Measurements from ENCODE around the gene FTO. TPM values are rescaled to one million over a fixed set of nuclear protein-coding genes. Genes with fewer than 3 reads are reported as not detected.

Gene FTO
- polyA plus RNA-seq, 2 of the 4 experiments (the other 2 are of a cell fraction) = 48.7 to 101 TPM

DNA sequence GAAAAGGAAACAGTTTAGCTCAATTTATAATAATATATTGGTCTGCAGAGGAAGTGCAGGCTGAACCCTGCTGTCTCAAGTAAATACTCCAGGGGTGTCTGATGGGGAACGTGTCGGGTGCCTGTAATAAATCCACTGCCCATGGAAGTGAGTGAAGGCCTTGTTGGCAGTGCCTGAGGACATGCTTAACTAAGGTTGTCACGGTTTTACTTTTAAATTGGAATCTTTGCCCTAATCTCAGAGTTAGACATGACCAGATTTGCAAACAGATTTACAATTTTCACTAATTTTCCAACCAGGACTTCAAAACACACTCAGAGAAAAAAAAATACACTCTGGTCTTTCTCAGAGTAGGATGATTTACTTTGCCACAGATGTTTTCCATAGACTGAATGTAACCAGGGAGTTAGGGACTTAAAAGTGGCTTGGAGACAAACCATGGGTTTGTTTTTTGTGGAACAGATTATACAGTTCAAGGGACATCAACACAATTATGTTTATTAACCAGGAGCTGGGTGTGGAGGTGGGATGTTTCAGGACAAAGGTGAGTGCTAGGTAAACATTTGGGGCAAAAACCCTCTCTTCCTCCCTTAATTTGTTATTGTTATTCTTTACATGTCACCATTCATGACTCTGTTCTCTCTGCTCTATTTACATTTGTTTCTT, 144.5 kb downstream of the FTO start:
- ChIA-PET CTCF (interaction anchor here (0.6 kb wide), 2 partner anchors 12 to 142 kb away, joined by 3 read pairs; no protein-coding TSS in a partner anchor), POLR2A (no interaction called here)
- Histone ChIP-seq H3K4me2 (no peak overlapping the region), H3K27ac (no peak overlapping the region), H3K9me3 (no peaks in the 10 kb centered on the region), H3K4me3 (no peak overlapping the region), H3K4me1 (no peaks in the 10 kb centered on the region)
- WGBS (ENCODE audit: missing lambda C conversion rate) = 77% methylated on average over 3 of the region's 3 CpGs
- FAIRE-seq = no peak
- no peak for DNase-seq (ENCODE audit: low read depth in 1 of 2, low spot score in 1 of 2)
- TF ChIP-seq, protein P1, sequence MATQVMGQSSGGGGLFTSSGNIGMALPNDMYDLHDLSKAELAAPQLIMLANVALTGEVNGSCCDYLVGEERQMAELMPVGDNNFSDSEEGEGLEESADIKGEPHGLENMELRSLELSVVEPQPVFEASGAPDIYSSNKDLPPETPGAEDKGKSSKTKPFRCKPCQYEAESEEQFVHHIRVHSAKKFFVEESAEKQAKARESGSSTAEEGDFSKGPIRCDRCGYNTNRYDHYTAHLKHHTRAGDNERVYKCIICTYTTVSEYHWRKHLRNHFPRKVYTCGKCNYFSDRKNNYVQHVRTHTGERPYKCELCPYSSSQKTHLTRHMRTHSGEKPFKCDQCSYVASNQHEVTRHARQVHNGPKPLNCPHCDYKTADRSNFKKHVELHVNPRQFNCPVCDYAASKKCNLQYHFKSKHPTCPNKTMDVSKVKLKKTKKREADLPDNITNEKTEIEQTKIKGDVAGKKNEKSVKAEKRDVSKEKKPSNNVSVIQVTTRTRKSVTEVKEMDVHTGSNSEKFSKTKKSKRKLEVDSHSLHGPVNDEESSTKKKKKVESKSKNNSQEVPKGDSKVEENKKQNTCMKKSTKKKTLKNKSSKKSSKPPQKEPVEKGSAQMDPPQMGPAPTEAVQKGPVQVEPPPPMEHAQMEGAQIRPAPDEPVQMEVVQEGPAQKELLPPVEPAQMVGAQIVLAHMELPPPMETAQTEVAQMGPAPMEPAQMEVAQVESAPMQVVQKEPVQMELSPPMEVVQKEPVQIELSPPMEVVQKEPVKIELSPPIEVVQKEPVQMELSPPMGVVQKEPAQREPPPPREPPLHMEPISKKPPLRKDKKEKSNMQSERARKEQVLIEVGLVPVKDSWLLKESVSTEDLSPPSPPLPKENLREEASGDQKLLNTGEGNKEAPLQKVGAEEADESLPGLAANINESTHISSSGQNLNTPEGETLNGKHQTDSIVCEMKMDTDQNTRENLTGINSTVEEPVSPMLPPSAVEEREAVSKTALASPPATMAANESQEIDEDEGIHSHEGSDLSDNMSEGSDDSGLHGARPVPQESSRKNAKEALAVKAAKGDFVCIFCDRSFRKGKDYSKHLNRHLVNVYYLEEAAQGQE (IDR thresholded peaks at IDR 0.05) = no peak
- TF ChIP-seq EP300 (IDR thresholded peaks at IDR 0.05) = no peak
- TF ChIP-seq SREBF2 (IDR thresholded peaks at IDR 0.05) = no peak
- no peak for TF ChIP-seq JUN (IDR thresholded peaks at IDR 0.05)
- no peak for TF ChIP-seq FOSL2 (IDR thresholded peaks at IDR 0.05)
- TF ChIP-seq FOSL2 (CRISPR knock-in tag; IDR thresholded peaks at IDR 0.05) = no peak
- no peak for TF ChIP-seq POLR2A (IDR thresholded peaks at IDR 0.05; ENCODE audit: low read length)
- no peak for TF ChIP-seq POLR2AphosphoS2 (conservative IDR thresholded peaks at IDR 0.05; ENCODE audit: low read length)
- TF ChIP-seq ZFP36 (IDR thresholded peaks at IDR 0.05; ENCODE audit: borderline replicate concordance, partially characterized antibody) = no peak
- TF ChIP-seq ESRRA (IDR thresholded peaks at IDR 0.05; ENCODE audit: borderline replicate concordance, low read length) = no peak
- no peak for TF ChIP-seq JUNB (IDR thresholded peaks at IDR 0.05)
- no peak for TF ChIP-seq ELK1 (IDR thresholded peaks at IDR 0.05; ENCODE audit: low read depth, low read length)
- TF ChIP-seq FOXS1 (CRISPR knock-in tag; IDR thresholded peaks at IDR 0.05) = no peak
- TF ChIP-seq MYC (IDR thresholded peaks at IDR 0.05; ENCODE audit: borderline replicate concordance, low read length) = no peak
- no peak for TF ChIP-seq ZNF302 (CRISPR knock-in tag; IDR thresholded peaks at IDR 0.05)
- no peak for TF ChIP-seq USF2 (IDR thresholded peaks at IDR 0.05)
- TF ChIP-seq HMGXB4 (CRISPR knock-in tag; IDR thresholded peaks at IDR 0.05; ENCODE audit: borderline replicate concordance) = no peak
- no peak for TF ChIP-seq ZSCAN20 (CRISPR knock-in tag; IDR thresholded peaks at IDR 0.05)
- no peak for TF ChIP-seq KDM1A (IDR thresholded peaks at IDR 0.05; ENCODE audit: low read depth)
- no peak for TF ChIP-seq RFX5 (IDR thresholded peaks at IDR 0.05)
- no peak for TF ChIP-seq EHF (CRISPR knock-in tag; IDR thresholded peaks at IDR 0.05)
- no peak for ATAC-seq

All from A549 (cell line).